Measurements from ENCODE around the gene SYNPR.

The SYNPR gene

DNA sequence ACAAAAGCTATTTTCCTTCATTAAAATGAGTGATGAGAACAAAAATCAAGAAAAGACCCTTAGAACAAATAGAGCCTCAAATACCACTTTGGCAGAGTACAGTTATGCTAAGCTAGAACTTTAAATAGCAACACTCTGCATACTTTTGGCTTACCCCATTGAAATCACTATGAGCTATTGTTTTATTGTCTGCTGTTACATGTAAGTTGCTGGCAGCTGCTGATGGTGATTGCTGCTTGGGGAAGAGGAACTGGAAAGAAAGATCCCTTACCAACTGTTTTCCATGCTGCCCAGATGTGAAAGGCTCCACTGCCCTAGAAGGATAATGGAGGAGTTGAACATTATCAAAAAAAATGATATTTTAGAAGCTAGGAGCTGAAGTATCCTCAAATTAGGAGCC lies 135.4 kb downstream of the SYNPR start:
- DNase-seq (ENCODE audit: low read depth in 1 of 2, low spot score in 1 of 2), result no peak
- Histone ChIP-seq H3K4me3 (replicated peaks; ENCODE audit: insufficient read depth, low read length) (no peak overlapping the region), H3K27me3 (ENCODE audit: insufficient read depth, poor library complexity, severe bottlenecking) (no peaks in the 10 kb centered on the region), H3K27ac (replicated peaks) (no peak overlapping the region)
- TF ChIP-seq POLR2AphosphoS5 (IDR thresholded peaks at IDR 0.05; ENCODE audit: low read depth), result no peak
- no peak for TF ChIP-seq CTCF (IDR thresholded peaks at IDR 0.05; ENCODE audit: insufficient read depth, low read length)
- TF ChIP-seq SPI1 (IDR thresholded peaks at IDR 0.05; ENCODE audit: borderline replicate concordance, low read depth), result no peak
- TF ChIP-seq GABPA (IDR thresholded peaks at IDR 0.05; ENCODE audit: low read depth), result no peak
- TF ChIP-seq, protein P1, sequence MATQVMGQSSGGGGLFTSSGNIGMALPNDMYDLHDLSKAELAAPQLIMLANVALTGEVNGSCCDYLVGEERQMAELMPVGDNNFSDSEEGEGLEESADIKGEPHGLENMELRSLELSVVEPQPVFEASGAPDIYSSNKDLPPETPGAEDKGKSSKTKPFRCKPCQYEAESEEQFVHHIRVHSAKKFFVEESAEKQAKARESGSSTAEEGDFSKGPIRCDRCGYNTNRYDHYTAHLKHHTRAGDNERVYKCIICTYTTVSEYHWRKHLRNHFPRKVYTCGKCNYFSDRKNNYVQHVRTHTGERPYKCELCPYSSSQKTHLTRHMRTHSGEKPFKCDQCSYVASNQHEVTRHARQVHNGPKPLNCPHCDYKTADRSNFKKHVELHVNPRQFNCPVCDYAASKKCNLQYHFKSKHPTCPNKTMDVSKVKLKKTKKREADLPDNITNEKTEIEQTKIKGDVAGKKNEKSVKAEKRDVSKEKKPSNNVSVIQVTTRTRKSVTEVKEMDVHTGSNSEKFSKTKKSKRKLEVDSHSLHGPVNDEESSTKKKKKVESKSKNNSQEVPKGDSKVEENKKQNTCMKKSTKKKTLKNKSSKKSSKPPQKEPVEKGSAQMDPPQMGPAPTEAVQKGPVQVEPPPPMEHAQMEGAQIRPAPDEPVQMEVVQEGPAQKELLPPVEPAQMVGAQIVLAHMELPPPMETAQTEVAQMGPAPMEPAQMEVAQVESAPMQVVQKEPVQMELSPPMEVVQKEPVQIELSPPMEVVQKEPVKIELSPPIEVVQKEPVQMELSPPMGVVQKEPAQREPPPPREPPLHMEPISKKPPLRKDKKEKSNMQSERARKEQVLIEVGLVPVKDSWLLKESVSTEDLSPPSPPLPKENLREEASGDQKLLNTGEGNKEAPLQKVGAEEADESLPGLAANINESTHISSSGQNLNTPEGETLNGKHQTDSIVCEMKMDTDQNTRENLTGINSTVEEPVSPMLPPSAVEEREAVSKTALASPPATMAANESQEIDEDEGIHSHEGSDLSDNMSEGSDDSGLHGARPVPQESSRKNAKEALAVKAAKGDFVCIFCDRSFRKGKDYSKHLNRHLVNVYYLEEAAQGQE (IDR thresholded peaks at IDR 0.05; ENCODE audit: insufficient replicate concordance, low read depth), result no peak

DNA sequence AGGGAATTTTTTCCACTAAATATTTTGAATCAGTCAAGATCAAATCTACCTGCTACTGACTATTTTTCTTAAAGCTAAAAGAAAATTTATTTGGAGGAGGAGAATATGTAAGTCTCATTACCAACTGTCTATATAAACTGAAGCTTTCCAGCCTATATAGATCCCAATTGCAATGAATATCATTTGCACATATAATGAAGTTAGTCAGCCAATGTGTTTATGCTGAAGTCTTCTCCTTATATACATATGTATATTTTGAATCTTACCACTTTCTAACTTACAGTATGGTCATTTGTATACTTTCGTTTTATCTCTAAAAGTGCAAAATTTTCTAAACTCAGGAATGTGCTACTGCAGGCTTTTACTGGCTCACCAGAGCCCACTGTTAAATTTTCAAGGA lies 136.5 kb downstream of the SYNPR start:
- TF ChIP-seq POLR2AphosphoS5 (IDR thresholded peaks at IDR 0.05; ENCODE audit: low read depth), result no peak
- TF ChIP-seq CTCF (IDR thresholded peaks at IDR 0.05; ENCODE audit: insufficient read depth, low read length), result no peak
- no peak for TF ChIP-seq SPI1 (IDR thresholded peaks at IDR 0.05; ENCODE audit: borderline replicate concordance, low read depth)
- TF ChIP-seq, protein P1 (IDR thresholded peaks at IDR 0.05; ENCODE audit: insufficient replicate concordance, low read depth), result no peak
- TF ChIP-seq GABPA (IDR thresholded peaks at IDR 0.05; ENCODE audit: low read depth), result no peak
- no peak overlapping the region for H3K27ac ChIP-seq (replicated peaks)
- no peak for DNase-seq (ENCODE audit: low read depth in 1 of 2, low spot score in 1 of 2)
- H3K27me3 ChIP-seq (ENCODE audit: insufficient read depth, poor library complexity, severe bottlenecking), result no peaks in the 10 kb centered on the region
- H3K4me3 ChIP-seq (replicated peaks; ENCODE audit: insufficient read depth, low read length), result no peak overlapping the region

DNA sequence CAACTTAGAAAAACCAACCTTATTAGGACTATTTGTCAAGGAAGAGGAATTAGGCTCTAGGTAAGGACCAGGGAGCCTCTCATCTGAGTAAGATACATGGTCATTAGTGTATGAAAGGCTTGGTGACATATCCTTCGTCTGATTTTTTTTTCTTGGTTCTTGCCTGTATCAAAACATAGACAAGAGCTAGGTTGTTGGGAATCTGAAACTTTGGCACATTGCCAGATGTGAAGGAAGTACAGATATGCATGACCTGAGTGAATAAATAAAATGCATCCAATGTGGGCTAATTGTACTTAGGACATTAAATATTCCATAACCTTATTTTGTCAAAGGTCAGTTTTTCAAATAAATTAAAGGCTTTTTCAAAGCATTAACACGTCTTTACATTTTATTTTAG lies 151.8 kb downstream of the SYNPR start:
- DNase-seq (ENCODE audit: low read depth in 1 of 2, low spot score in 1 of 2), result no peak
- TF ChIP-seq POLR2AphosphoS5 (IDR thresholded peaks at IDR 0.05; ENCODE audit: low read depth), result no peak
- no peak for TF ChIP-seq SPI1 (IDR thresholded peaks at IDR 0.05; ENCODE audit: borderline replicate concordance, low read depth)
- TF ChIP-seq, protein P1 (IDR thresholded peaks at IDR 0.05; ENCODE audit: insufficient replicate concordance, low read depth), result no peak
- no peak for TF ChIP-seq GABPA (IDR thresholded peaks at IDR 0.05; ENCODE audit: low read depth)
- TF ChIP-seq CTCF (IDR thresholded peaks at IDR 0.05; ENCODE audit: insufficient read depth, low read length), result no peak
- Histone ChIP-seq H3K27me3 (ENCODE audit: insufficient read depth, poor library complexity, severe bottlenecking) (peaks cover under 1% of the 10 kb centered on the region), H3K4me3 (replicated peaks; ENCODE audit: insufficient read depth, low read length) (no peak overlapping the region), H3K27ac (replicated peaks) (no peak overlapping the region)

Data from HL-60 (cell line).